ENCODE results near the gene NHLRC2.

Gene NHLRC2

GRCh38 chr10:113866551-113867394 is 12.3 kb downstream of the NHLRC2 start:
- no peak for DNase-seq

- no peak for DNase-seq
Measured at GRCh38 chr10:113867904-113868303, 13.4 kb downstream of the NHLRC2 start.

- DNase-seq: no peak
Measured at GRCh38 chr10:113869789-113870188, 15.3 kb downstream of the NHLRC2 start.

- DNase-seq: no peak
Measured at GRCh38 chr10:113872139-113873030, 17.9 kb downstream of the NHLRC2 start.

GRCh38 chr10:113875212-113875611 is 20.8 kb downstream of the NHLRC2 start:
- no peak for DNase-seq

- no peak for DNase-seq
Measured at GRCh38 chr10:113876461-113876860, 22.0 kb downstream of the NHLRC2 start.

- DNase-seq: no peak
Measured at GRCh38 chr10:113879691-113880090, 25.2 kb downstream of the NHLRC2 start.

- DNase-seq: no peak
Measured at GRCh38 chr10:113880236-113880635, 25.8 kb downstream of the NHLRC2 start.

GRCh38 chr10:113882240-113882639 is 27.8 kb downstream of the NHLRC2 start:
- DNase-seq: no peak

GRCh38 chr10:113889911-113890310 is 35.5 kb downstream of the NHLRC2 start:
- no peak for DNase-seq

GRCh38 chr10:113890769-113891168 is 36.3 kb downstream of the NHLRC2 start:
- DNase-seq: no peak

- no peak for DNase-seq
Measured at GRCh38 chr10:113891476-113891875, 37.0 kb downstream of the NHLRC2 start.

- no peak for DNase-seq
Measured at GRCh38 chr10:113893570-113893969, 39.1 kb downstream of the NHLRC2 start.

- DNase-seq: no peak
Measured at GRCh38 chr10:113894581-113894980, 40.1 kb downstream of the NHLRC2 start.

GRCh38 chr10:113895018-113895417 is 40.6 kb downstream of the NHLRC2 start:
- DNase-seq: no peak

GRCh38 chr10:113897693-113898618 is 43.5 kb downstream of the NHLRC2 start:
- no peak for DNase-seq

GRCh38 chr10:113899952-113900598 is 45.6 kb downstream of the NHLRC2 start:
- no peak for DNase-seq

GRCh38 chr10:113905756-113906155 is 51.3 kb downstream of the NHLRC2 start:
- DNase-seq: no peak

- DNase-seq: no peak
Measured at GRCh38 chr10:113907166-113907565, 52.7 kb downstream of the NHLRC2 start.

- DNase-seq: no peak
Measured at GRCh38 chr10:113908236-113908635, 53.8 kb downstream of the NHLRC2 start.

- DNase-seq: no peak
Measured at GRCh38 chr10:113911113-113911512, 56.7 kb downstream of the NHLRC2 start.

GRCh38 chr10:113911839-113912238 is 57.4 kb downstream of the NHLRC2 start:
- DNase-seq: no peak
